Gastrocnemius medialis (tissue), 4 donors: Measurements from ENCODE around the gene STAP2.

Experiments used
- POLR2A ChIP-seq, 2 donors: fragments of 450-650 bp; IDR thresholded peaks; one replicate each; pipeline ENCODE4 v1.6.1; 2017; ENCODE audit warnings: antibody characterized with exemption in 2 of 2, mild to moderate bottlenecking in 2 of 2, moderate library complexity in 2 of 2
- TF ChIP-seq, protein P1 (sequence below), 5 experiments: fragments of 450-650 bp in 3 of 5; fragments of 200-600 bp in 2 of 5; sonication (generic) in 2 of 5; IDR thresholded peaks in 4 of 5; conservative IDR thresholded peaks in 1 of 5; 1 replicate in 4 of 5; 2 replicates in 1 of 5; pipeline ENCODE4 v1.5.1; 2016 to 2019; ENCODE audit warnings: antibody characterized with exemption in 5 of 5, mild to moderate bottlenecking in 3 of 5, moderate library complexity in 3 of 5

DNA sequence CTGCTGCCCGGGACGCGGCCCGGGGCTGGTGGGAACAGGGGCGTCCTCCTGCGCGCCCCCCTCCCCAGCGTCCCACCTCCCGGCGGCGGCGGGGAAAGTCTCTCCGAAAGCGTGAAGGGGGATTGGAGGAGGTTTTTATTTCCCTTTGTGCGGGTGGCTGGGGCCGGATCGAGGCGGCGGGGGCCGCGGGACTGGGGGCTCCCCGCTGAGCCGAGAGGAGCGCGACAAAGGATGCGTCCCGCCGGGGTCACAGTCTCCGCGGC lies 59.4 kb downstream of the STAP2 start:
- TF ChIP-seq, protein P1, sequence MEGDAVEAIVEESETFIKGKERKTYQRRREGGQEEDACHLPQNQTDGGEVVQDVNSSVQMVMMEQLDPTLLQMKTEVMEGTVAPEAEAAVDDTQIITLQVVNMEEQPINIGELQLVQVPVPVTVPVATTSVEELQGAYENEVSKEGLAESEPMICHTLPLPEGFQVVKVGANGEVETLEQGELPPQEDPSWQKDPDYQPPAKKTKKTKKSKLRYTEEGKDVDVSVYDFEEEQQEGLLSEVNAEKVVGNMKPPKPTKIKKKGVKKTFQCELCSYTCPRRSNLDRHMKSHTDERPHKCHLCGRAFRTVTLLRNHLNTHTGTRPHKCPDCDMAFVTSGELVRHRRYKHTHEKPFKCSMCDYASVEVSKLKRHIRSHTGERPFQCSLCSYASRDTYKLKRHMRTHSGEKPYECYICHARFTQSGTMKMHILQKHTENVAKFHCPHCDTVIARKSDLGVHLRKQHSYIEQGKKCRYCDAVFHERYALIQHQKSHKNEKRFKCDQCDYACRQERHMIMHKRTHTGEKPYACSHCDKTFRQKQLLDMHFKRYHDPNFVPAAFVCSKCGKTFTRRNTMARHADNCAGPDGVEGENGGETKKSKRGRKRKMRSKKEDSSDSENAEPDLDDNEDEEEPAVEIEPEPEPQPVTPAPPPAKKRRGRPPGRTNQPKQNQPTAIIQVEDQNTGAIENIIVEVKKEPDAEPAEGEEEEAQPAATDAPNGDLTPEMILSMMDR (IDR thresholded peaks at IDR 0.05 in 4 of 5, conservative IDR thresholded peaks at IDR 0.05 in 1 of 5): no peak
- TF ChIP-seq POLR2A (IDR thresholded peaks at IDR 0.05): no peak
